IPS DF 19.7 (cell line): Measurements from ENCODE around the gene DAZAP2.

Experiments used
- DNase-seq: peaks from one replicate; pipeline ENCODE4 v3.0.0-alpha.2; 2013; ENCODE audit warnings: low read depth, low spot score

DAZAP2 gene

GRCh38 chr12:51238510-51239334 is at the start of gene DAZAP2:
TSS of gene DAZAP2 (plus strand) at chr12:51238826. CDS start at chr12:51238908, 82 bp downstream.
- DNase-seq: no peak

- DNase-seq: no peak
Measured at GRCh38 chr12:51189790-51190355, 48.8 kb upstream of the DAZAP2 start.

- DNase-seq: no peak
Measured at GRCh38 chr12:51190820-51191219, 47.8 kb upstream of the DAZAP2 start.

- DNase-seq: no peak
Measured at GRCh38 chr12:51191516-51192283, 46.9 kb upstream of the DAZAP2 start.

GRCh38 chr12:51192284-51192671 is 46.3 kb upstream of the DAZAP2 start:
- no peak for DNase-seq

GRCh38 chr12:51195841-51196240 is 42.8 kb upstream of the DAZAP2 start:
- DNase-seq: no peak

- DNase-seq: no peak
Measured at GRCh38 chr12:51196547-51196946, 42.1 kb upstream of the DAZAP2 start.

- no peak for DNase-seq
Measured at GRCh38 chr12:51197736-51198567, 40.7 kb upstream of the DAZAP2 start.

- no peak for DNase-seq
Measured at GRCh38 chr12:51198568-51199365, 39.9 kb upstream of the DAZAP2 start.

GRCh38 chr12:51199366-51199945 is 39.2 kb upstream of the DAZAP2 start:
- no peak for DNase-seq

GRCh38 chr12:51200156-51200555 is 38.5 kb upstream of the DAZAP2 start:
- DNase-seq: no peak

GRCh38 chr12:51200806-51201205 is 37.8 kb upstream of the DAZAP2 start:
- DNase-seq: no peak

GRCh38 chr12:51202718-51203117 is 35.9 kb upstream of the DAZAP2 start:
- DNase-seq: no peak

GRCh38 chr12:51205350-51205749 is 33.3 kb upstream of the DAZAP2 start:
- no peak for DNase-seq

GRCh38 chr12:51208016-51208660 is 30.5 kb upstream of the DAZAP2 start:
- no peak for DNase-seq

GRCh38 chr12:51209259-51209658 is 29.4 kb upstream of the DAZAP2 start:
- DNase-seq: no peak

GRCh38 chr12:51210690-51211395 is 27.8 kb upstream of the DAZAP2 start:
- no peak for DNase-seq

GRCh38 chr12:51214895-51215294 is 23.7 kb upstream of the DAZAP2 start:
- no peak for DNase-seq

- DNase-seq: no peak
Measured at GRCh38 chr12:51216642-51217041, 22.0 kb upstream of the DAZAP2 start.
